Thoracic aorta (tissue), 2 donors: ENCODE data around the gene TRANK1. TPM values are rescaled to one million over a fixed set of nuclear protein-coding genes. Genes with fewer than 3 reads are reported as not detected.

Experiments
- ATAC-seq: fragments of 150-250 bp; one replicate; pipeline ENCODE4 v1.8.0; 2017; ENCODE audit warnings: low read depth; ENCODE audit not compliant: insufficient number of reproducible peaks, low FRiP score
- DNase-seq: peaks from one replicate; pipeline ENCODE4 v3.0.0-alpha.2; 2020; ENCODE audit warnings: low spot score
- H3K27ac ChIP-seq, 2 donors: fragments of 200-600 bp; sonication (generic); 1 replicate in 1 of 2; 2 replicates in 1 of 2; pipeline ENCODE4 v1.5.1; 2016; ENCODE audit warnings: mild to moderate bottlenecking in 2 of 2, moderate library complexity in 2 of 2
- H3K27me3 ChIP-seq: fragments of 200-600 bp; sonication (generic); replicated peaks from 2 replicates; pipeline ENCODE4 v1.6.0; 2016; ENCODE audit warnings: mild to moderate bottlenecking; ENCODE audit not compliant: insufficient read depth
- H3K36me3 ChIP-seq: fragments of 200-600 bp; sonication (generic); one replicate; pipeline ENCODE4 v1.5.1; 2016
- H3K4me1 ChIP-seq, 2 donors: fragments of 200-600 bp; sonication (generic); 1 replicate in 1 of 2; 2 replicates in 1 of 2; pipeline versions ENCODE4 v1.5.1 to v1.6.0; 2016; ENCODE audit warnings: low read depth in 2 of 2, mild to moderate bottlenecking in 1 of 2; ENCODE audit not compliant: control insufficient read depth in 1 of 2
- H3K4me3 ChIP-seq: fragments of 200-600 bp; sonication (generic); 2 replicates; pipeline ENCODE4 v1.5.1; 2016; ENCODE audit warnings: mild to moderate bottlenecking
- H3K9me3 ChIP-seq: fragments of 200-600 bp; sonication (generic); 2 replicates; pipeline ENCODE4 v1.5.1; 2016
- total RNA-seq, 2 donors: library from RNA; depleted of rRNA; stranded (reverse); fragments of >200 nt; gene quantifications; one replicate each; pipeline versions ENCODE4 v1.1.0 to v1.2.3, GENCODE V29; 2016
- TF ChIP-seq, protein P1 (sequence below): fragments of 200-600 bp; sonication (generic); IDR thresholded peaks from one replicate; pipeline ENCODE4 v1.5.1; 2019; ENCODE audit warnings: antibody characterized with exemption

TRANK1 gene
- total RNA-seq, 2 donors from 2014 or later, result 21.3 to 31.6 TPM

GRCh38 chr3:36903119-36903882 is 41.6 kb downstream of the TRANK1 start:
- ATAC-seq (no peak), DNase-seq (no peak)
- H3K27ac ChIP-seq, result no peak overlapping the region
- TF ChIP-seq, protein P1, sequence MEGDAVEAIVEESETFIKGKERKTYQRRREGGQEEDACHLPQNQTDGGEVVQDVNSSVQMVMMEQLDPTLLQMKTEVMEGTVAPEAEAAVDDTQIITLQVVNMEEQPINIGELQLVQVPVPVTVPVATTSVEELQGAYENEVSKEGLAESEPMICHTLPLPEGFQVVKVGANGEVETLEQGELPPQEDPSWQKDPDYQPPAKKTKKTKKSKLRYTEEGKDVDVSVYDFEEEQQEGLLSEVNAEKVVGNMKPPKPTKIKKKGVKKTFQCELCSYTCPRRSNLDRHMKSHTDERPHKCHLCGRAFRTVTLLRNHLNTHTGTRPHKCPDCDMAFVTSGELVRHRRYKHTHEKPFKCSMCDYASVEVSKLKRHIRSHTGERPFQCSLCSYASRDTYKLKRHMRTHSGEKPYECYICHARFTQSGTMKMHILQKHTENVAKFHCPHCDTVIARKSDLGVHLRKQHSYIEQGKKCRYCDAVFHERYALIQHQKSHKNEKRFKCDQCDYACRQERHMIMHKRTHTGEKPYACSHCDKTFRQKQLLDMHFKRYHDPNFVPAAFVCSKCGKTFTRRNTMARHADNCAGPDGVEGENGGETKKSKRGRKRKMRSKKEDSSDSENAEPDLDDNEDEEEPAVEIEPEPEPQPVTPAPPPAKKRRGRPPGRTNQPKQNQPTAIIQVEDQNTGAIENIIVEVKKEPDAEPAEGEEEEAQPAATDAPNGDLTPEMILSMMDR, result no peak
- no peaks in the 10 kb centered on the region for H3K36me3 ChIP-seq
- no peaks in the 10 kb centered on the region for H3K27me3 ChIP-seq
- H3K4me1 ChIP-seq, result no peaks in the 10 kb centered on the region
- H3K9me3 ChIP-seq, result no peaks in the 10 kb centered on the region
- no peak overlapping the region for H3K4me3 ChIP-seq

GRCh38 chr3:36901588-36901987 is 43.3 kb downstream of the TRANK1 start:
- Histone ChIP-seq H3K36me3 (peaks cover 5% of the 10 kb centered on the region), H3K9me3 (no peaks in the 10 kb centered on the region), H3K4me3 (no peak overlapping the region), H3K4me1 (no peaks in the 10 kb centered on the region), H3K27me3 (no peaks in the 10 kb centered on the region), H3K27ac (no peak overlapping the region)
- TF ChIP-seq, protein P1, result no peak
- ATAC-seq (no peak), DNase-seq (no peak)

DNA sequence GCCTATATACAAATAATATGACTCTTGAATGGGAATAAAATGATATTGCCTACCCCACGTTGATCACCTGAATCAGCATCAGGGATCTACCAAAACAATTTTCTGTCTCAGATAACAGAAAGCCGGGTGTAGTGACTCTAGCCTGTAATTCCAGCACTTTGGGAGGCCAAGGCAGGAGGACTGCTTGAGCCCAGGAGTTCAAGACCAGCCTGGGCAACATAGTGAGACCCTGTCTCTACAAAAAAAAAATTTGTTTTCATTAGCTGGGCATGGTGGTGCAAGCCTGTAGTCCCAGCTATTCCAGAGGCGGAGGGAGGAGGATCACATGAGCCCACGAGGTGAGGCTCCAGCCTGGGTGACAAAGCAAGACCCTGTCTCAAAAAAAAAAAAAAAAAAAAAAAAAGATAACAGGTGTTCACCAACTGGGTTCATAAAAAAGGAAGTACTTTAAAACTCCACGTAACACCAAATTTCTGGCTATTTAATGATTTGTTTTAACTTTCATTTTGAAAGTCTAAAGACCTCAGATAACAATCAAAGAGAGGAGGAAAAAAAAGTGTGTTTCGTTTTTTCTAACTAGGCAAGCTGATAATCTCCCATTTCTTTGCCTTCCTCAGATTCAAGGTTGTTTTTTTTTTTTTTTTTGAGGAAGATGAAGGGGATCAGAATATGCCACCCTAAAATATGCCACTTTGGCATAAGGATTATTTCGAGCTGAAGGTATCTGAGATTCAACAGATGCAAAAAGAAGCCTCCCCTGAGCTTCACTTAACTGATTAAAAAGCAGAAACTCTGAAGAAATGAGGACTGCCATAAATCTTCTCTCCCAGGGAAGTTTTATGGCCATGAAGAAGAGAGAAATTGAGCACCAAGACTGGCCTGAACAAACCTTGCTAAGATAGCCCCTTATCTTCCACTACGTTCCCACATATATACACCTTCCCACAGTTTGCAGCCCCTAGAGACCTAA is 44.1 kb downstream of the TRANK1 start:
- no peaks in the 10 kb centered on the region for H3K9me3 ChIP-seq
- DNase-seq, result no peak
- no peaks in the 10 kb centered on the region for H3K4me1 ChIP-seq
- H3K27ac ChIP-seq, result no peak overlapping the region
- H3K4me3 ChIP-seq, result no peak overlapping the region
- peaks cover 5% of the 10 kb centered on the region for H3K36me3 ChIP-seq
- TF ChIP-seq, protein P1, result no peak
- ATAC-seq, result no peak
- H3K27me3 ChIP-seq, result no peaks in the 10 kb centered on the region

DNA sequence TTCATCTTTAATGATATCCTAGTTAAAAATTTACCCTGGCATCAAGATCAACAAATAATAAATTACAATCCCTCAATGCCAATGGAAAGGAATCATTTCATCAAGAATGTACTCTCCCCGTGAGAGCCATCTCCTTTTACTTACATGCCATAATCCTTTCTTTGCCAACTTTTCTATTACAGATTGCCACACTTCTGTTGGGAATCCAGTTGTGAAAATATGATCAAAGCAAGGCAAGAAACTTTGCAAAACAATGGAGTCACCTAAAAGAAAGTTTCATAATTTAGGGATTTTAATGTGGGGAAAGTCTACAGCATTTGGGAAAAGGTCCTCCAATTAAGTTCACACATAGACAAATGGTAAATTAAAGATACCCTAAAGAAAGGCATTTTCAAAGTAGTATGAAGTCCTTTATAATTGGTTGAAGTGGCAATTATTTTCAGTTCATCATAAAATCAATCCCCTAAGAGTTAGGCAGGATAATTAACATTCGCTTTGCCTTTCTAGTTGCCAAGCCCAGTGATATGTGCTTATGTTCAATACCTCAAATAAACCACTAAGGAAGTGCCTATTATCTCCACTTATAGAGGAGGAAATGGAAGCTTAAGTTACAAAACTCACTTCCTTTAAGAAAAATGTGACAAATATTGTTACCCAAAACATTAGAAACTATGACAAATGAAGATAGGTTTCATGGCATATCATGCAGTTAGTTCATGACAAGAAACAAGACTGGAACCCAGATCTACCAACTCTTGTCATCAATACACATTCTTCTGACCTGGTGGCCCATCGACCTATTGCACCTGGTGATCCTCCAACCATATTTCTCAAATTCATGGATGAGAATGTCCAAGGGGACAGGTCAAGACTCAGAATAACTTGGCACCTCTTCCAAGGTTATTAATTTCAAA is 49.1 kb downstream of the TRANK1 start:
- H3K4me1 ChIP-seq, result peaks cover 3 to 23% of the 10 kb centered on the region in 2 donors
- H3K27ac ChIP-seq, result no peak overlapping the region
- H3K27me3 ChIP-seq, result no peaks in the 10 kb centered on the region
- H3K36me3 ChIP-seq, result peaks cover 5% of the 10 kb centered on the region
- no peak overlapping the region for H3K4me3 ChIP-seq
- no peak for DNase-seq
- TF ChIP-seq, protein P1, result no peak
- ATAC-seq, result no peak
- no peaks in the 10 kb centered on the region for H3K9me3 ChIP-seq
